Measurements from ENCODE around the gene ADCY6.

The ADCY6 gene

GRCh38 chr12:48823281-48823680, 34.4 kb upstream of the ADCY6 start:
- Histone ChIP-seq H3K4me1 (ENCODE audit: control insufficient read depth, insufficient read depth, low read length) (no peaks in the 10 kb centered on the region), H3K36me3 (ENCODE audit: control insufficient read depth, insufficient read depth, low read length) (peaks cover 2% of the 10 kb centered on the region), H3K27ac (ENCODE audit: low read depth, low read length) (no peak overlapping the region), H3K9ac (ENCODE audit: low read length) (no peak overlapping the region), H3K27me3 (ENCODE audit: control insufficient read depth, insufficient read depth, low read length) (no peaks in the 10 kb centered on the region), H3K4me3 (ENCODE audit: low read length) (no peak overlapping the region)

- H3K27me3 ChIP-seq (ENCODE audit: control insufficient read depth, insufficient read depth, low read length) = no peaks in the 10 kb centered on the region
- no peak overlapping the region for H3K27ac ChIP-seq (ENCODE audit: low read depth, low read length)
These were observed 33.8 kb upstream of the ADCY6 start for GRCh38 chr12:48822711-48823110.

DNA sequence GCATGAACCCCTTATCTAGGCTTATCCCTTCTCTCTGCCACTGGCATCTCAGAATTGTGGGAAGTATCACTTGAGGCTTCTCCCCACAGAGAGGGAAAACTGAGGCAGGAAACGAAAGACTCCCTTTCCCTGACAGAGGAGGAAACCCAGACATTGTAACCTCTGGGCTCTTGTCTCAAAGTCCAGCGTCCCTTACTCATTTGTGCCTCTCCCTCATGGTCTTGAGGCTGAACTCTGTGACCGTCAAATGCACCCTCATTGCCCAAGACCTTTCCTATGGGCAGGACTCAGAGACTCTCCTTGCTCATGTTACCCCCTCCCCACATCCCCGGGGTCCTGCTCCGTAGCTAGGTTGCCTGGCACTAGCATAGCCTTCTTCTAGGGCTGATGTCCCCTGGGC, 33.2 kb upstream of the ADCY6 start:
- H3K36me3 ChIP-seq (ENCODE audit: control insufficient read depth, insufficient read depth, low read length) = no peaks in the 10 kb centered on the region
- H3K4me1 ChIP-seq (ENCODE audit: control insufficient read depth, insufficient read depth, low read length) = peaks cover 3% of the 10 kb centered on the region
- no peak overlapping the region for H3K9ac ChIP-seq (ENCODE audit: low read length)
- H3K4me3 ChIP-seq (ENCODE audit: low read length) = no peak overlapping the region
- H3K27ac ChIP-seq (ENCODE audit: low read depth, low read length) = no peak overlapping the region
- H3K27me3 ChIP-seq (ENCODE audit: control insufficient read depth, insufficient read depth, low read length) = no peaks in the 10 kb centered on the region

More at GRCh38 chr12:48822711-48823110, 33.8 kb upstream of the ADCY6 start:
- H3K4me3 ChIP-seq (ENCODE audit: low read length) = no peak overlapping the region
- H3K9ac ChIP-seq (ENCODE audit: low read length) = no peak overlapping the region
- peaks cover 2% of the 10 kb centered on the region for H3K4me1 ChIP-seq (ENCODE audit: control insufficient read depth, insufficient read depth, low read length)
- no peaks in the 10 kb centered on the region for H3K36me3 ChIP-seq (ENCODE audit: control insufficient read depth, insufficient read depth, low read length)

DNA sequence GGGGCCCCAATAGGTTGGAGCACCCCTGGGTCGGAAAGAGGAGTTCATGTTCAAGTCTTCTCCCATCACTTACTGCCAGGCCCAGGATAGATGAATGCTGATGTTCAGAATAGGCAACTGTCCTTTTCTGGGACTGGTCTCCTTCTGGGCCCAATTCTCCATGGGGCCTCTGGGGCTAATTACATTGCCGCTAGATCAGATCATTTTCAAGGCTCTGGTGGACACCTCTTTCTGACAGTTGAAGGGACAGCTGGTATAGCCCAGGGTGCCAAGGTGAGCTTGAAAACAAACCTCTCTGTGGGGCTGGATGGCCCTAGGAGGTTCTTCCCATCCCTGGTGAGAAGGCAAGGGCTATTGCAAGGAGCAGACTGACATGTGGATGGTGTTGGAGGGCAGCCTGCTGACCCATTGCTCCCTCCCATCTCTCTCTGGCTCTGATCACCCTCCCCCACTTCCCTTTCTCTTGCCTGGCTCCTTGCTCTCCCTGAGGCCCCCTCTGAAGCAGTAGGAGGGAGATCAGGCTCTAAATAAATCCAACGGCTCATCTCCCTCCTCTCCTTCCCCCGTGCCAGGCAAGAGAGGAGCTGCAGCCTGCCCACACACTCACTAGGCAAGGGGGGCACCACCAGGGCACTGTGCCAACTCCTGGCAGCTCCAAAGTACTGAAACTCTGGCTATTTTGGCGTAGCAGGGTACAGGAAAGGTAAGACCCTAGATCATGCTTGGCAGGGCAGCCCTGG, 31.3 kb upstream of the ADCY6 start:
- H3K27me3 ChIP-seq (ENCODE audit: control insufficient read depth, insufficient read depth, low read length) = no peaks in the 10 kb centered on the region
- no peak overlapping the region for H3K9ac ChIP-seq (ENCODE audit: low read length)
- H3K36me3 ChIP-seq (ENCODE audit: control insufficient read depth, insufficient read depth, low read length) = no peaks in the 10 kb centered on the region
- no peak overlapping the region for H3K27ac ChIP-seq (ENCODE audit: low read depth, low read length)
- no peak overlapping the region for H3K4me3 ChIP-seq (ENCODE audit: low read length)
- peaks cover 8% of the 10 kb centered on the region for H3K4me1 ChIP-seq (ENCODE audit: control insufficient read depth, insufficient read depth, low read length)

- Histone ChIP-seq H3K9ac (ENCODE audit: low read length) (peak overlapping the region; percentile 10), H3K4me1 (ENCODE audit: control insufficient read depth, insufficient read depth, low read length) (peaks cover 8% of the 10 kb centered on the region), H3K4me3 (ENCODE audit: low read length) (peak overlapping the region; percentile 79), H3K36me3 (ENCODE audit: control insufficient read depth, insufficient read depth, low read length) (no peaks in the 10 kb centered on the region), H3K27me3 (ENCODE audit: control insufficient read depth, insufficient read depth, low read length) (no peaks in the 10 kb centered on the region), H3K27ac (ENCODE audit: low read depth, low read length) (no peak overlapping the region)
These were observed 30.1 kb upstream of the ADCY6 start for GRCh38 chr12:48818831-48819590.

GRCh38 chr12:48817873-48818830, 29.3 kb upstream of the ADCY6 start, which contains the start of gene CACNB3:
TSS of gene CACNB3 (plus strand) at chr12:48818496. CDS start at chr12:48818930, 434 bp downstream.
- no peaks in the 10 kb centered on the region for H3K27me3 ChIP-seq (ENCODE audit: control insufficient read depth, insufficient read depth, low read length)
- no peaks in the 10 kb centered on the region for H3K36me3 ChIP-seq (ENCODE audit: control insufficient read depth, insufficient read depth, low read length)
- peaks cover 11% of the 10 kb centered on the region for H3K4me1 ChIP-seq (ENCODE audit: control insufficient read depth, insufficient read depth, low read length)
- H3K4me3 ChIP-seq (ENCODE audit: low read length) = peak within 1 kb of the TSS; percentile 79
- peak within 1 kb of the TSS; percentile 10 for H3K9ac ChIP-seq (ENCODE audit: low read length)
- no peak within 1 kb of the TSS for H3K27ac ChIP-seq (ENCODE audit: low read depth, low read length)

DNA sequence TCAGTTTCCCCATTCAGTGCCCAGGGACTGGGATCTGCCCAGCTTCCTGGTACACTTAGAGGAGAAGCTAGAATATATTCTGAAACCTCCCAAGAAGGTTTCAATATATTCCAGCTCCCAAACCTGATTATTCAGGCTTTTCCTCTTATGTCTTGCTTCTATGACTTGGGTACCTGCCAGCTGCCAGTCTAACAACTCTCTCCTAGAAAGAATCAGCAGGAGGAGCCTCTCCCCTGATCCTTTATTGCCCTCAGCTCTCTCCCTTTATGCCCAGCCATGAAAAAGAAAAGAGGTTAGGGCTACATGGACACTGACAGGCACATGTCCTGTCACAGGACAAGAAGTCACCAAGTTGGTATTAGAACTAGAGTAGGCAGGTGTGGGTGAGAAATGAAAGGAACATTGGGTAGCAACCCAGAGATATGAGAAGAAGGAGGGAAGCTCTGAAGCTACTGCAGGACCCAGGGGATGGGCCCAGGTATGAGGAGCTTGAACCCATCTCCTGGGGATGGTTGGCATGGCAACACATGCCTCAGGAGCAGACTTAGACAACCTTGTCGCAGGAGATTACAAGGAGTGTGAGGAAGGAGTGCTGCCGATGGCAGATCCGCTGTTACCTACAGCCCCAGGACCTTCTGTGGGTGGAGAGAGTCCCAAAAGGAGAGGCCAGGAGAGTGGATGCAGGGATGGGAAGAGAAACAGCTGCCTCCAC, 27.4 kb upstream of the ADCY6 start:
- Histone ChIP-seq H3K27me3 (ENCODE audit: control insufficient read depth, insufficient read depth, low read length) (no peaks in the 10 kb centered on the region), H3K36me3 (ENCODE audit: control insufficient read depth, insufficient read depth, low read length) (no peaks in the 10 kb centered on the region), H3K4me3 (ENCODE audit: low read length) (peak overlapping the region; percentile 94), H3K9ac (ENCODE audit: low read length) (no peak overlapping the region), H3K4me1 (ENCODE audit: control insufficient read depth, insufficient read depth, low read length) (peaks cover 11% of the 10 kb centered on the region), H3K27ac (ENCODE audit: low read depth, low read length) (no peak overlapping the region)

GRCh38 chr12:48815126-48816110, 26.5 kb upstream of the ADCY6 start:
- Histone ChIP-seq H3K27me3 (ENCODE audit: control insufficient read depth, insufficient read depth, low read length) (no peaks in the 10 kb centered on the region), H3K27ac (ENCODE audit: low read depth, low read length) (peak overlapping the region; percentile 92), H3K9ac (ENCODE audit: low read length) (peak overlapping the region; percentile 76), H3K4me3 (ENCODE audit: low read length) (peak overlapping the region; percentile 94), H3K4me1 (ENCODE audit: control insufficient read depth, insufficient read depth, low read length) (peaks cover 11% of the 10 kb centered on the region), H3K36me3 (ENCODE audit: control insufficient read depth, insufficient read depth, low read length) (no peaks in the 10 kb centered on the region)

- H3K9ac ChIP-seq (ENCODE audit: low read length) = peak overlapping the region; percentile 76
- no peaks in the 10 kb centered on the region for H3K27me3 ChIP-seq (ENCODE audit: control insufficient read depth, insufficient read depth, low read length)
- H3K4me3 ChIP-seq (ENCODE audit: low read length) = peak overlapping the region; percentile 94
- H3K36me3 ChIP-seq (ENCODE audit: control insufficient read depth, insufficient read depth, low read length) = no peaks in the 10 kb centered on the region
- H3K27ac ChIP-seq (ENCODE audit: low read depth, low read length) = peak overlapping the region; percentile 92
- peaks cover 11% of the 10 kb centered on the region for H3K4me1 ChIP-seq (ENCODE audit: control insufficient read depth, insufficient read depth, low read length)
These were observed 25.6 kb upstream of the ADCY6 start for GRCh38 chr12:48814262-48815125.

- H3K36me3 ChIP-seq (ENCODE audit: control insufficient read depth, insufficient read depth, low read length) = no peaks in the 10 kb centered on the region
- H3K9ac ChIP-seq (ENCODE audit: low read length) = peak overlapping the region; percentile 50
- peak overlapping the region; percentile 94 for H3K4me3 ChIP-seq (ENCODE audit: low read length)
- H3K27me3 ChIP-seq (ENCODE audit: control insufficient read depth, insufficient read depth, low read length) = no peaks in the 10 kb centered on the region
- H3K4me1 ChIP-seq (ENCODE audit: control insufficient read depth, insufficient read depth, low read length) = peaks cover 11% of the 10 kb centered on the region
- peak overlapping the region; percentile 92 for H3K27ac ChIP-seq (ENCODE audit: low read depth, low read length)
These were observed 24.8 kb upstream of the ADCY6 start for GRCh38 chr12:48813465-48814261.
